ENCODE results near the gene USP36.

DNA sequence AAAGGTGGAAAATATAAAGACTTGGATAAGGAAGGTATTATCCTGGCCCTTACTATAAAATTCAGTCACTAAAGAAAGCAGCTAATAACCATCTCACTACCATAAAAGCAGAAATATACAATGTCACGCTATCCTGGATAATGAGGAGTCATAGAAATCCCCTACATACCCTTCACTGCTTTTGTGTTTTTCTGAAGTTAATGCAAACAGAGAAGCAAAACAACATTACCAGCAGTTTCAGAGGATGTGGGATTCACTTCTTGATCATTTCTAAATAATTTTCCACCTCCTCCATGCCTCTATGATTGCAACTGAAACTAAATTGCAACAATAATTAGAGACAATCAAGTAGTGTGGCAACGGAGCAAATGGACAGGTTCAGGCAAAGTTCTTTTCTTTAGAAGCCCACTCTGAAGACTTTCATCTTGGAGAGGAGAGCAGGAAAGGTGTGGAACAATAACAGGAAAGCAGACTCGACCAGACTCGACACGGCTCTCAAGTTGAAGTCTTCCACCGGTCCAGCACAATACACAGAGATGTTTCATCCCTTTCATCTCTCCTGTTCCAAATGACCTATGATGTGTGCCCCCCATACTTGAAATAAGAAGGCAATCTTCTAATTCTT, 68.7 kb downstream of the USP36 start:
- no peak for TF ChIP-seq POLR2A (IDR thresholded peaks at IDR 0.05)
- TF ChIP-seq, protein P1, sequence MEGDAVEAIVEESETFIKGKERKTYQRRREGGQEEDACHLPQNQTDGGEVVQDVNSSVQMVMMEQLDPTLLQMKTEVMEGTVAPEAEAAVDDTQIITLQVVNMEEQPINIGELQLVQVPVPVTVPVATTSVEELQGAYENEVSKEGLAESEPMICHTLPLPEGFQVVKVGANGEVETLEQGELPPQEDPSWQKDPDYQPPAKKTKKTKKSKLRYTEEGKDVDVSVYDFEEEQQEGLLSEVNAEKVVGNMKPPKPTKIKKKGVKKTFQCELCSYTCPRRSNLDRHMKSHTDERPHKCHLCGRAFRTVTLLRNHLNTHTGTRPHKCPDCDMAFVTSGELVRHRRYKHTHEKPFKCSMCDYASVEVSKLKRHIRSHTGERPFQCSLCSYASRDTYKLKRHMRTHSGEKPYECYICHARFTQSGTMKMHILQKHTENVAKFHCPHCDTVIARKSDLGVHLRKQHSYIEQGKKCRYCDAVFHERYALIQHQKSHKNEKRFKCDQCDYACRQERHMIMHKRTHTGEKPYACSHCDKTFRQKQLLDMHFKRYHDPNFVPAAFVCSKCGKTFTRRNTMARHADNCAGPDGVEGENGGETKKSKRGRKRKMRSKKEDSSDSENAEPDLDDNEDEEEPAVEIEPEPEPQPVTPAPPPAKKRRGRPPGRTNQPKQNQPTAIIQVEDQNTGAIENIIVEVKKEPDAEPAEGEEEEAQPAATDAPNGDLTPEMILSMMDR (IDR thresholded peaks at IDR 0.05), result no peak
